Endothelial cell of umbilical vein (primary cell): ENCODE results near the gene BTBD18.

Experiments
- EZH2 ChIP-seq: IDR thresholded peaks from 2 replicates; pipeline ENCODE4 v1.6.1; 2012; ENCODE audit warnings: borderline replicate concordance, low read depth, mild to moderate bottlenecking, moderate library complexity, low read length, inconsistent platforms; ENCODE audit not compliant: severe bottlenecking
- FOS ChIP-seq: IDR thresholded peaks from 2 replicates; pipeline ENCODE4 v1.6.1; 2011; ENCODE audit warnings: mild to moderate bottlenecking, low read length, moderate library complexity, borderline replicate concordance; ENCODE audit not compliant: insufficient read depth
- GATA2 ChIP-seq: IDR thresholded peaks from 2 replicates; pipeline ENCODE4 v1.7.0; 2011; ENCODE audit warnings: low read depth, mild to moderate bottlenecking, moderate library complexity, mixed read lengths, low read length; ENCODE audit not compliant: insufficient read length, insufficient read depth
- JUN ChIP-seq: IDR thresholded peaks from 2 replicates; pipeline ENCODE4 v1.6.1; 2011; ENCODE audit warnings: borderline replicate concordance, low read depth; ENCODE audit not compliant: insufficient read length, insufficient read depth
- MAX ChIP-seq: IDR thresholded peaks from 2 replicates; pipeline ENCODE4 v1.6.1; 2011; ENCODE audit not compliant: insufficient read depth, insufficient read length
- POLR2A ChIP-seq: IDR thresholded peaks from 2 replicates; pipeline ENCODE4 v1.6.1; 2012; ENCODE audit warnings: low read depth, mild to moderate bottlenecking, control low read depth, low read length
- POLR2AphosphoS5 ChIP-seq: IDR thresholded peaks from 2 replicates; pipeline ENCODE4 v1.6.1; 2012; ENCODE audit warnings: low read depth, mild to moderate bottlenecking, control low read depth, low read length, moderate library complexity; ENCODE audit not compliant: insufficient read depth
- TF ChIP-seq, protein P1 (sequence below), 2 donors: IDR thresholded peaks; 1 replicate in 1 of 2; 2 replicates in 1 of 2; pipeline ENCODE4 v1.5.1; 2011; ENCODE audit warnings: low read length in 2 of 2, mild to moderate bottlenecking in 2 of 2, moderate library complexity in 2 of 2, control low read depth in 1 of 2, inconsistent platforms in 1 of 2, low read depth in 1 of 2; ENCODE audit not compliant: insufficient read depth in 1 of 2; ENCODE audit errors: extremely low read depth in 1 of 2

- TF ChIP-seq GATA2 (no peak), MAX (no peak), POLR2A (no peak), POLR2AphosphoS5 (no peak), JUN (no peak), EZH2 (no peak), FOS (no peak)
- TF ChIP-seq, protein P1, sequence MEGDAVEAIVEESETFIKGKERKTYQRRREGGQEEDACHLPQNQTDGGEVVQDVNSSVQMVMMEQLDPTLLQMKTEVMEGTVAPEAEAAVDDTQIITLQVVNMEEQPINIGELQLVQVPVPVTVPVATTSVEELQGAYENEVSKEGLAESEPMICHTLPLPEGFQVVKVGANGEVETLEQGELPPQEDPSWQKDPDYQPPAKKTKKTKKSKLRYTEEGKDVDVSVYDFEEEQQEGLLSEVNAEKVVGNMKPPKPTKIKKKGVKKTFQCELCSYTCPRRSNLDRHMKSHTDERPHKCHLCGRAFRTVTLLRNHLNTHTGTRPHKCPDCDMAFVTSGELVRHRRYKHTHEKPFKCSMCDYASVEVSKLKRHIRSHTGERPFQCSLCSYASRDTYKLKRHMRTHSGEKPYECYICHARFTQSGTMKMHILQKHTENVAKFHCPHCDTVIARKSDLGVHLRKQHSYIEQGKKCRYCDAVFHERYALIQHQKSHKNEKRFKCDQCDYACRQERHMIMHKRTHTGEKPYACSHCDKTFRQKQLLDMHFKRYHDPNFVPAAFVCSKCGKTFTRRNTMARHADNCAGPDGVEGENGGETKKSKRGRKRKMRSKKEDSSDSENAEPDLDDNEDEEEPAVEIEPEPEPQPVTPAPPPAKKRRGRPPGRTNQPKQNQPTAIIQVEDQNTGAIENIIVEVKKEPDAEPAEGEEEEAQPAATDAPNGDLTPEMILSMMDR (IDR thresholded peaks at IDR 0.05; ENCODE audit: extremely low read depth in 1 of 2, insufficient read depth in 1 of 2, low read depth in 1 of 2, low read length in 2 of 2), result no peak
Measured at GRCh38 chr11:57793351-57794115, 41.9 kb upstream of the BTBD18 start.
